ENCODE measurements around the gene ZCCHC13. TPM values are rescaled to one million over a fixed set of nuclear protein-coding genes. Genes with fewer than 3 reads are reported as not detected.

ZCCHC13 gene
- total and polyA plus RNA-seq, 9 of the 15 experiments (the other 6 are each of a cell fraction or from before 2014, with no cell fraction given), result not detected

- peak; percentile 23 for TF ChIP-seq MEIS2 (IDR thresholded peaks at IDR 0.05; ENCODE audit: partially characterized antibody)
- peak; percentile 86 for TF ChIP-seq TCF3 (CRISPR knock-in tag; IDR thresholded peaks at IDR 0.05)
- TF ChIP-seq ZNF212 (CRISPR knock-in tag; IDR thresholded peaks at IDR 0.05), result no peak
- no peak for TF ChIP-seq TFAM (CRISPR knock-in tag; conservative IDR thresholded peaks at IDR 0.05)
- peak; percentile 79 for TF ChIP-seq STAT5A (IDR thresholded peaks at IDR 0.05; ENCODE audit: borderline replicate concordance, low read length)
- no peak for TF ChIP-seq MYC (IDR thresholded peaks at IDR 0.05; ENCODE audit: low read depth, low read length)
- TF ChIP-seq MYC (CRISPR knock-in tag; IDR thresholded peaks at IDR 0.05; ENCODE audit: borderline replicate concordance, low read depth), result no peak
- TF ChIP-seq PKNOX1 (IDR thresholded peaks at IDR 0.05), result 0 out of 2 replicates have a peak, but pooled peaks have one; percentile 9
- TF ChIP-seq ZNF318 (IDR thresholded peaks at IDR 0.05; ENCODE audit: borderline replicate concordance in 1 of 2, low read depth in 1 of 2), result no peak
- no peak for TF ChIP-seq HBP1 (CRISPR knock-in tag; IDR thresholded peaks at IDR 0.05)
- TF ChIP-seq DNMT1 (IDR thresholded peaks at IDR 0.05), result no peak
- TF ChIP-seq CSDE1 (IDR thresholded peaks at IDR 0.05), result no peak
- no peak for TF ChIP-seq SMARCE1 (IDR thresholded peaks at IDR 0.05)
- TF ChIP-seq PBX2 (CRISPR knock-in tag; IDR thresholded peaks at IDR 0.05; ENCODE audit: low read depth), result no peak
- no peak for TF ChIP-seq PBX2 (tag; conservative IDR thresholded peaks at IDR 0.05; ENCODE audit: low read depth)
- 0 out of 2 replicates have a peak, but pooled peaks have one; percentile 19 for TF ChIP-seq PHB2 (IDR thresholded peaks at IDR 0.05; ENCODE audit: low read depth)
- no peak for TF ChIP-seq ZNF197 (CRISPR knock-in tag; IDR thresholded peaks at IDR 0.05; ENCODE audit: low read depth)
These were observed 26.1 kb upstream of the ZCCHC13 start (continued) for GRCh38 chrX:74277846-74278245.

All from K562 (cell line).